GM19397 (cell line): ENCODE results near the gene THRAP3.
"Not testable (repeated sequence)": the region's sequence is repeated elsewhere in the genome, so short reads cannot be mapped to it uniquely, and the experiment has no call there.

Experiments used
- ATAC-seq: cut with Tn5 transposase; IDR thresholded peaks from one replicate; pipeline ENCODE4 v1.9.1; 2021; ENCODE audit warnings: mild to moderate bottlenecking, moderate library complexity; ENCODE audit not compliant: unreplicated experiment

Gene THRAP3

GRCh38 chr1:36204347-36204909 is 19.8 kb upstream of the THRAP3 start:
- ATAC-seq, result no peak

GRCh38 chr1:36206323-36206858 is 17.9 kb upstream of the THRAP3 start:
- no peak for ATAC-seq

GRCh38 chr1:36207339-36207738 is 16.9 kb upstream of the THRAP3 start:
- ATAC-seq, result no peak

- no peak for ATAC-seq
These were observed 15.1 kb upstream of the THRAP3 start for GRCh38 chr1:36208978-36209703.

GRCh38 chr1:36211307-36211706 is 12.9 kb upstream of the THRAP3 start:
- no peak for ATAC-seq

GRCh38 chr1:36211841-36212240 is 12.4 kb upstream of the THRAP3 start:
- ATAC-seq, result no peak

GRCh38 chr1:36212782-36213181 is 11.5 kb upstream of the THRAP3 start:
- ATAC-seq, result no peak

GRCh38 chr1:36217670-36218069 is 6.6 kb upstream of the THRAP3 start:
- ATAC-seq, result no peak

GRCh38 chr1:36221901-36222300 is 2.3 kb upstream of the THRAP3 start:
- not testable (repeated sequence) for ATAC-seq

- no peak for ATAC-seq
These were observed 1.5 kb upstream of the THRAP3 start for GRCh38 chr1:36222481-36223380.

GRCh38 chr1:36223381-36223995 is 755 bp upstream of the THRAP3 start:
- peak; percentile 14 for ATAC-seq

- peak; percentile 42 for ATAC-seq
These were observed 467 bp downstream of the THRAP3 start for GRCh38 chr1:36224537-36225282.

- no peak for ATAC-seq
These were observed 1.1 kb downstream of the THRAP3 start for GRCh38 chr1:36225283-36225899.

GRCh38 chr1:36230279-36230678 is 6.0 kb downstream of the THRAP3 start:
- not testable (repeated sequence) for ATAC-seq

GRCh38 chr1:36231191-36231590 is 6.9 kb downstream of the THRAP3 start:
- ATAC-seq, result no peak

- no peak for ATAC-seq
These were observed 8.2 kb downstream of the THRAP3 start for GRCh38 chr1:36232212-36233095.

- ATAC-seq, result no peak
These were observed 12.1 kb downstream of the THRAP3 start for GRCh38 chr1:36236302-36236701.

GRCh38 chr1:36238433-36238832 is 14.2 kb downstream of the THRAP3 start:
- ATAC-seq, result no peak
